Activated T-helper 9 cell treated with anti-CD3 and anti-CD28 coated beads, Interleukin-2, amount 50 U/mL, for 16 hours (primary cell): Measurements from ENCODE around the gene DNMT3A.
A peak's percentile ranks its signal among the peaks of the same experiment; 100 is the strongest.

Source experiments
- DNase-seq: peaks from one replicate; pipeline ENCODE4 v3.0.0-alpha.2; 2020; ENCODE audit warnings: low read depth

DNMT3A gene

DNA sequence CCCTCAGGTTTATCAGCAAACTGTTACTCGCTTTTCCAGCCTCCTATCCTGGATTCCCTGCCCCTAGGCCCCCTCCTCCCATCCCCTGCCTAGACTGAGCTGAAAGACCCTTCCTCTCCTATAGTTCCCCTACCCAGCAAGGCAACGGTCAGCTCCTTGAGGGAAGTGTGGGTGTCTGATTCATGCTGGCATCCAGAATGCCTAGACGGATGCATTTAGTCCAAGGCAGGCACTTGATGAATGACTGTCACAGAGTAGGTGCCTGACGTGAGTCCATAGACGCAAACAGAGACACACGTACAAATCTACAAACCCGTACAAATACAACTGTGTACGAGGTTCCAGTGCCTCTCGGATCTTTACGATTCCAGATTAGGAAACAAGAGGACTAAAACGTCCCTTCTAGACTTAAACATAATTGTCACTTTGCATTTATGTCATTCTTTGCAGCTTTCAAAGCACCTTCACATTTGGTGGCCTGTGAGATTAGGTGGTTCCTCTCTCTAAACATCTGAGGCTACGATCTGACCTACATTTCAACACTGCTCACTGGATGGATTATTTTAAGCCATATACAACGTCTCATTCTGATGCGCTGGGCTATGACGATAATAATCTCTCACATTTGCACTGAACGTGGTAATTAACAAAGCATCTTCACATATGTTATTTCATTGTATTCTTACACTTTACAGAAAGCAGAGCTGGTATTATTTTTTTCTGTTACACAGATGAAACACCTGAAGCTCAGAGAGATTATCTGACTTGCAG is 36.7 kb downstream of the DNMT3A start:
- no peak for DNase-seq

DNA sequence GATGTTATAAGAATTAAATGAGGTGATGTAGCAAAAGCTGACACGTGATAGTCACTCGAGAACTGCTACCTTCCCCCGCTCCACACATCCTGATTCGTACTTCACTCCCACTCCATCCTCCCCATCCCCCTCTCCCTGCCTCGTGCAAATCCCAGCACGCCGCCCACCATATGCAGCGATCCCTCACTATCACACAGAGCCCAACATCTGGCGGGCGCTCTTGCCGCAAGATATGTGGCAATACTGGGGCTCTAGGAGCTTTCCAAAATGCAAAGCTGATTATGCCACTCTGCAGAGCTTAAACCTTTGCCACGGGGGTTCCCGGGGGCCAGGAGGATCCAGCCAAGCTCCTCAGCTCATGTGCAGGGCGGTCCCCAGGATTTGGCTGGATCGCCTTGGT is 37.4 kb downstream of the DNMT3A start:
- DNase-seq, result no peak

- DNase-seq, result no peak
These were observed 38.0 kb downstream of the DNMT3A start for GRCh38 chr2:25303633-25304236.

- no peak for DNase-seq
These were observed 38.9 kb downstream of the DNMT3A start for GRCh38 chr2:25302758-25303375.

DNA sequence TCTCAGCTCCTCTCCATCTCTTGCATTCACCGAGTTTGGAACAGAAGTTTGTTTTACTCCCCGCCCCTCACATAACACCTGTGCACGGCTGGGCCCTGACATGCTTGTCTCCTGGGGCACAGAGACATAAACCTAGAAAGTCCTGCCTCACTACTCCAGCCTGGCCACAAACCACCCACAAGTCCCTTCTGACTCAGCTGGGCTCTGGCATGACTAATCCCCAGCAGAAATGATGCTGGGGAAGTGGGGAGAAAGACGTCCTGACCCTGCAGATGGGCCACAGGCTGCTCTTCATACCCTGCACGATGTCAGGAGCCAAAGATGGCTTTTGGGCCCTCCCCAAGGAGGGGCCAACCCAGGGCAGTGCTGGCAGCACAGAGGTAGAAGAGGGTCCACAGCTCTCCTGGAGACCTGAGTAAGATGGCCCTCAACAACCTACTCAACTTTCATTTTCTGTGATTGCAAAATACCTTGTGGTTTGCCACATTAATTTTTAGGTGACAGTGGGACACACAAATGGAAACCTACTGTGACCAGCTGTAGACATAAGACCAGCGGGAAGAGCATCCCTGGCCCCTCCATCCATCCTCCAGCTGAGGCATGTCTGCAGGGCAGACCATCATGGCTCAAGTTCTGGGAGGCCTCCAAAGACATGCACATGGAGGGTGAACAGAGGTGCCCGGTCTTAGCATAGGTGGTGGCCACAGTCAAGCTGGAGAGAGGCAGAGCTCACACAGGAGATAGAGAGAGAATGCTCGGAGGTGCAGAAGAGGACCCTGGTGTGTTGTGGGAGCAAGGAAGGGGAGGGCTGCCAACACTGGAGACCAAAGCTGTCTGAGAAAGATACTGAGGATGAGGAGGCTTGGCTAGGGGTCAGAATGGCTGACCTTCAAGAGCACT is 40.0 kb downstream of the DNMT3A start:
- DNase-seq, result peak; percentile 64

GRCh38 chr2:25300001-25300400 is 41.7 kb downstream of the DNMT3A start:
- no peak for DNase-seq

GRCh38 chr2:25298776-25299431 is 42.8 kb downstream of the DNMT3A start:
- DNase-seq, result no peak

DNA sequence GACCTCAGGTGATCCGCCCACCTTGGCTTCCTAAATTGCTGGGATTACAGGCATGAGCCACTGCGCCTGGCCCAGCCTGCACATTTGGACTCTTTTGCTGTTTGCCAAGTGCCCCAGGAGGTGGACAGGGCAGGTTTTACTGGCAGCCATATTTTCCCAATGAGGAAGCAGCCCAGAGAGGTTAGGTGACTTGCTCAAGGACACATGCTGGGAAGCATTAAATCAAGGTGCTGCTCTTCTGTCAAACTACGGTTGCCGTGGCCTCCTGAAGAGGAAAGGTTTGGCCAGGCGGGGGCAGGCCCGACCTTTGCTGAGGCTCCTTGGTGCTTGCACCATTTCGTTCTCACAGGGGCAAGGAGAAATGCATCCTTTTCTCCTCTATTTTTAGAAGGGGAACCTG is 44.0 kb downstream of the DNMT3A start:
- DNase-seq, result no peak

DNA sequence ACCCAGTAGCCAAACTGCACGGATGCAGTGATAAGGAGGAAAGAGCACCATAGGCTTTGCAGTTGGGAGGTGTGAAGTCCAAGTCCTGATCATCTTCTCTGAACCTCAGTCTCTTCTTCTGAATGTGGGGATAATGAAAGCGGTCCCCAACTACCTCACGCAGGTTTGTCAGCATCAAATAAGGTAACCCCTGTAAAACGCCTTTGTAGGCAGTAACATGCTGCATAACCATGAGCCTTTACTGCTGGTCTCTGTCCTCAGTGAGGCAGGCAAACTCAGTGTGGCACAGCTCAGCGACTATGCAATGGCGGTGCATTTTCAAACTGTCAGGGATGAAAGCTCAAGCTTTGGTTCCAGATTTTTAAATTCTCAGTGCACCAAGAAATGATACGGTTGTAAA is 46.1 kb downstream of the DNMT3A start:
- DNase-seq, result no peak

GRCh38 chr2:25294573-25295462 is 46.9 kb downstream of the DNMT3A start:
- peak; percentile 54 for DNase-seq

DNA sequence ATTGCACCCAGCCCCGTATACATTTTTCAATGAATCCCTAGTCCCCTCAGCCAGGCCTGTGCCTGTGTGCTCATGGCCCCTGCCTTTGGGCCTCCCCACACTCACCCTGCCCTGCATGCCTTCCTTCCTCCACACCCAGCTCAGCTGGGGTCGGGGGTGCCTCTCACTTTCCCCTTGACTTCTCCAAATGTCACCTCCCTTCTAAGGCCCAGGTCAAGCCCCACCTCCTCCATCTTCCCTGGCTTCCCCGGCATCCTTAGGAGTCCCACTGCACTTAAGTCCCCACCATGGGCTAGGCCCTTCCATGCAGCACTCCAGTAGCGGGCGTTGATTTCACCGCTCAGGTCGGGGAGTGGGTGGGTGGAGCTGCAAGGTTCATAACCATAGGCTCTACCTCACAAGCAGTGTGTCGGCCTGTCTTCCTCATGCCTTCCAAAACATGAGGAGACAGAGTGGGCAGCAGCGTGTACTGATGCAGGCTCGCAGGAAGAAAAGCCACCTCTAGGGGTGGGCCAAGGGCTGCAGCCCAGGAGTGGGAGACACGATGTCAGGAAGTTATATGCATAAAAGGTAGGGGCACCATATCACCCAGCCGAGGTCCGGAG is 47.7 kb downstream of the DNMT3A start:
- no peak for DNase-seq

- DNase-seq, result no peak
These were observed 48.6 kb downstream of the DNMT3A start for GRCh38 chr2:25293145-25293544.

DNA sequence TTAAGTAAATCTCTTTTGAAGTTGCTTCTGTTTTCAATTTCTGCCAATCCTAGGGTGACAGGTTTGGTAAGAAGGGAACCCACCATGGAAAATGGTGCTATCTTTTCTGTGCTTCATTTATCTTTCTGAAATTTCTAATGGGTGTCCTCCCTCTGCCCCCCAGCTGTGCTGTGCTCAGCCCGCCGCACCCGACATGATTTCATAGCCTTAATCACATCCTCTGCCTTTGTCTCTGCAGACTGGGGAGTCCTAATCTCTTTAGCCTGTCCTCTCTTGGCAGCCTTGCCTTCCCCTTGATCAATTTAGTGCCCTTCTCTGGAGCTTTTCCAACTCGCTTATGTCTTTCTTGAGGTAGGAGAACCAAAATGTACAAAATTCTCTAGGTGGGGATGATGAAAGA is 49.3 kb downstream of the DNMT3A start:
- DNase-seq, result no peak

DNA sequence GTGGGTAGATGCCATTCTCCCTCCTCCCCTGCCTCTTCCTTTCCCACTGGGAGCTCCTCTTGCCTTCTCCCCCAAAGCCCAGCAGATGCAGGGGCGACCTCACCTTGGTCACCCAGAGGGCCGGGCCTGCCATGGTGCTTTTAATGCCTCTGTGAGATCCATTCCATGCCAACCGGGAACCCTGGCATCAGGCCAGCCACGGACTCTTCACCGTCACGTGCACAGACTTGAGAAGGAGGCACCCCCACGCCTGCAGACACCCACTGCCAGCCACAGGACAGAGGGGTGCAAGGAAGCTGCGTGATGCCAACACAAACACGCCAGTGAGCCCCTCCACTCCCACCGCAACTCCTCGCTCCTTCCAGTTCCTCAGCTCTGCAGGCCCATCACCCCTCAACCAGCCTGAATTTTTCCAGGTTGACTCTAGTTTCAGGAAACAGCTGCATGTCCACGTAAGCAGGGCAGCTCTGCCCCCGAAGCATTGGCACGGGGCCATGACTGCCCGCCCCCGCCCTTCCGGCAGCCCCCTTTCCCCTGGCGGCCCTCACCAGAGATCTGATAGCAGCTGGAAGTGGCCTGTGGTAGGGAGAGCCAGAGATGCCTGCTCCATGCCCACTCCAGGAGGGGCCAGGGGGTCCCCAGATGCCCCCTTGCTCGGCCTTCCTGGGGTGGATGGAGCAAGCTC is 50.8 kb downstream of the DNMT3A start:
- DNase-seq, result no peak

DNA sequence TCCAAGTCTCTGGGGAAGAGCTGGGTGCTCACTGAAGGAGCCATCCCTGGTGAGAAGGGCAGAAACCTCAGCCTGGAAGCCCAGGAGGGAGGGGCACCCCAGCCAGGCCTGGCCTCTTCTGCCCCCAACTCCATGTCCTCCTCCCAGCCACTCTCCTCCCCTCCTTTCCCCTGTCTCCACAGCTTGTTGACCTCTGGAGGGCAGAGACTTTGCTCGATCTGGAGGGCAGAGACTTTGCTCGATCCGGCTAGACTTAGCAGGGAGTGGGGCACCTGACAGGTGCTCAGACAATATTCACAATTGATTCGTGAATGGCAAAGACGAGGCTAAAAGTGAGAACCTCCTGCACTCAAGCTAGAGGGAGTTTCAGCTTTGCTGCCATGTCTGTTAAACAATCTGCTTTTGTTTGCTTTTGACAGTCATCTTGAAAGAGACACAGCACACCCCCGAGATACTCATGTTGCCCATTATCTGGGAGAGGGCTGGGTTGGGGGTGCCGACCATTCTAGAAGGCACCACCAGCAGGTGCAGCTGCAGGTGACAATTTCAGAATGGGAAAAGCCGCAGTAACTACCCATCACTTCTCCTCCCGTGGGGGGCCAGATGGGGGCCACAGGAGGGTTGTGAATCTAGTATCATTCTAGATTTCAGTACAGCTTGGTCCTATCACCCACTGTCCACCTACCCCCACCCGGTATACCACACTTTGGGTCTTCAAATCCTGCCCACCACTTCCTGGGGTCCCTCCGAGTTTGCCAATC is 54.8 kb downstream of the DNMT3A start:
- no peak for DNase-seq

- DNase-seq, result peak; percentile 34
These were observed 55.7 kb downstream of the DNMT3A start for GRCh38 chr2:25286025-25286400.

GRCh38 chr2:25285265-25286024 is 56.3 kb downstream of the DNMT3A start:
- DNase-seq, result no peak

DNA sequence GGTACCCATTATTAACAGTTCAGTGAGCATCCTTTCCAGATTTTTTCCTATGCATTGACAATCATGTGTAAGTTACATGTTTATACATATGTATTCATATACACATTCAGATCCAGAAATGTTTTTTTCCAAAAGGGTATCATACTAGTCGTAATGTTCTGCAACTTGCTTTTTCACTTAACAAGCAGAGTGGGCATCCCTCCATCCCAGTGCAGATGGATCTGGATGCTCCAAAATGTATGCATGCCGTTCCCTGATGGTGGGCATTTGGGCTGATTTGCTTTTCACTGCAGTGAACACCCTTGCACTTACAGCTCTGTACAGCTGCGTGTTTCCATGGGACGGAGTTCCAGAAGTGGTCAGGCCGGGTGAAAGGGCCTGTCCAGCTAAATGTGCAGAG is 57.0 kb downstream of the DNMT3A start:
- DNase-seq, result no peak
